Measurements from ENCODE around the gene MAST2.

- TF ChIP-seq EZH2phosphoT487 (IDR thresholded peaks at IDR 0.05; ENCODE audit: insufficient read depth, low read depth) (no peak), EZH2 (IDR thresholded peaks at IDR 0.05; ENCODE audit: insufficient read depth, poor library complexity, severe bottlenecking) (no peak)
Measured at GRCh38 chr1:45833361-45833760, 29.9 kb downstream of the MAST2 start.

Data from GM23248 (cell line).